H7 (cell line): ENCODE measurements around the gene NDRG3. TPM values are rescaled to one million over a fixed set of nuclear protein-coding genes. Genes with fewer than 3 reads are reported as not detected.

Experiments
- DNase-seq: peaks from one replicate; pipeline ENCODE4 v3.0.0; 2012
- H3K27me3 ChIP-seq: 2 replicates; pipeline ENCODE4 v1.6.0; 2011; ENCODE audit warnings: mild to moderate bottlenecking, low read length; ENCODE audit not compliant: control insufficient read depth, insufficient read depth
- H3K36me3 ChIP-seq: replicated peaks from 2 replicates; pipeline ENCODE4 v1.5.1; 2011; ENCODE audit warnings: low read length; ENCODE audit not compliant: control insufficient read depth, insufficient read depth
- H3K4me3 ChIP-seq: 2 replicates; pipeline ENCODE4 v1.5.1; 2011; ENCODE audit warnings: low read depth, mild to moderate bottlenecking, control low read depth, low read length, moderate library complexity; ENCODE audit not compliant: insufficient read depth
- total RNA-seq: library from RNA; depleted of rRNA; stranded (reverse); fragments of >200 nt; shearing (Covaris generic); gene quantifications from 2 replicates; pipeline ENCODE4 v1.2.3, GENCODE V29; 2014

NDRG3 gene
- total RNA-seq, 1 experiment from 2014 or later, result 23.2 TPM

GRCh38 chr20:36775826-36776225 lies 29.9 kb upstream of the NDRG3 start:
- DNase-seq, result no peak
- Histone ChIP-seq H3K4me3 (no peak overlapping the region), H3K27me3 (no peaks in the 10 kb centered on the region), H3K36me3 (peaks cover under 1% of the 10 kb centered on the region)

GRCh38 chr20:36775196-36775595 lies 29.3 kb upstream of the NDRG3 start:
- no peaks in the 10 kb centered on the region for H3K27me3 ChIP-seq
- no peak overlapping the region for H3K4me3 ChIP-seq
- H3K36me3 ChIP-seq, result peaks cover 3% of the 10 kb centered on the region
- DNase-seq, result peak; percentile 32

- Histone ChIP-seq H3K27me3 (no peaks in the 10 kb centered on the region), H3K36me3 (peaks cover 6% of the 10 kb centered on the region), H3K4me3 (peak within 1 kb of the TSS; percentile 76)
- peak; percentile 98 for DNase-seq
Measured at GRCh38 chr20:36773597-36774390, 27.9 kb upstream of the NDRG3 start, which contains the start of gene DSN1. TSS of gene DSN1 (minus strand) at chr20:36773763. CDS start at chr20:36771458, 2,305 bp downstream.

- peak overlapping the region; percentile 76 for H3K4me3 ChIP-seq
- no peaks in the 10 kb centered on the region for H3K27me3 ChIP-seq
- DNase-seq, result no peak
- H3K36me3 ChIP-seq, result peaks cover 6% of the 10 kb centered on the region
Measured at GRCh38 chr20:36773107-36773596, 27.3 kb upstream of the NDRG3 start.

- Histone ChIP-seq H3K36me3 (peaks cover 8% of the 10 kb centered on the region), H3K27me3 (no peaks in the 10 kb centered on the region), H3K4me3 (no peak overlapping the region)
- no peak for DNase-seq
Measured at GRCh38 chr20:36770680-36771079, 24.8 kb upstream of the NDRG3 start.

- peaks cover 8% of the 10 kb centered on the region for H3K36me3 ChIP-seq
- DNase-seq, result no peak
- H3K27me3 ChIP-seq, result no peaks in the 10 kb centered on the region
- H3K4me3 ChIP-seq, result no peak overlapping the region
Measured at GRCh38 chr20:36768768-36769430, 23.0 kb upstream of the NDRG3 start.

GRCh38 chr20:36761125-36761524 lies 15.2 kb upstream of the NDRG3 start:
- no peaks in the 10 kb centered on the region for H3K27me3 ChIP-seq
- peaks cover 16% of the 10 kb centered on the region for H3K36me3 ChIP-seq
- no peak for DNase-seq
- no peak overlapping the region for H3K4me3 ChIP-seq

GRCh38 chr20:36760647-36761046 lies 14.8 kb upstream of the NDRG3 start:
- H3K27me3 ChIP-seq, result no peaks in the 10 kb centered on the region
- DNase-seq, result no peak
- H3K4me3 ChIP-seq, result no peak overlapping the region
- peaks cover 16% of the 10 kb centered on the region for H3K36me3 ChIP-seq

GRCh38 chr20:36758276-36758675 lies 12.4 kb upstream of the NDRG3 start:
- no peak for DNase-seq
- H3K4me3 ChIP-seq, result no peak overlapping the region
- peaks cover 27% of the 10 kb centered on the region for H3K36me3 ChIP-seq
- no peaks in the 10 kb centered on the region for H3K27me3 ChIP-seq

GRCh38 chr20:36756496-36756895 lies 10.6 kb upstream of the NDRG3 start:
- Histone ChIP-seq H3K4me3 (no peak overlapping the region), H3K27me3 (no peaks in the 10 kb centered on the region), H3K36me3 (peaks cover 35% of the 10 kb centered on the region)
- DNase-seq, result no peak

- no peak overlapping the region for H3K4me3 ChIP-seq
- DNase-seq, result peak; percentile 71
- H3K36me3 ChIP-seq, result peaks cover 35% of the 10 kb centered on the region
- no peaks in the 10 kb centered on the region for H3K27me3 ChIP-seq
Measured at GRCh38 chr20:36754656-36755222, 8.8 kb upstream of the NDRG3 start.

GRCh38 chr20:36752582-36752981 lies 6.7 kb upstream of the NDRG3 start:
- Histone ChIP-seq H3K36me3 (peaks cover 29% of the 10 kb centered on the region), H3K4me3 (no peak overlapping the region), H3K27me3 (no peaks in the 10 kb centered on the region)
- no peak for DNase-seq

GRCh38 chr20:36745234-36745926 lies 510 bp downstream of the NDRG3 start:
- Histone ChIP-seq H3K36me3 (no peaks in the 10 kb centered on the region; the same call in 1 of the 2 replicates), H3K4me3 (peak overlapping the region; percentile 82), H3K27me3 (no peaks in the 10 kb centered on the region)
- DNase-seq, result no peak

- peak overlapping the region; percentile 82 for H3K4me3 ChIP-seq
- no peaks in the 10 kb centered on the region for H3K27me3 ChIP-seq
- H3K36me3 ChIP-seq, result no peaks in the 10 kb centered on the region
- DNase-seq, result peak; percentile 82
Measured at GRCh38 chr20:36744764-36745191, 1.1 kb downstream of the NDRG3 start.
